SKM-1 (cell line): Measurements from ENCODE around the gene GLDN.

Experiments
- DNase-seq: peaks from one replicate; lab custom pipeline; 2025; ENCODE audit not compliant: unreplicated experiment; lab: John Stamatoyannopoulos, UW

The GLDN gene

GRCh38 chr15:51341366-51342226, at the start of gene GLDN:
TSS of gene GLDN (plus strand) at chr15:51341655. CDS start at chr15:51341685, 30 bp downstream.
- DNase-seq: no peak

DNA sequence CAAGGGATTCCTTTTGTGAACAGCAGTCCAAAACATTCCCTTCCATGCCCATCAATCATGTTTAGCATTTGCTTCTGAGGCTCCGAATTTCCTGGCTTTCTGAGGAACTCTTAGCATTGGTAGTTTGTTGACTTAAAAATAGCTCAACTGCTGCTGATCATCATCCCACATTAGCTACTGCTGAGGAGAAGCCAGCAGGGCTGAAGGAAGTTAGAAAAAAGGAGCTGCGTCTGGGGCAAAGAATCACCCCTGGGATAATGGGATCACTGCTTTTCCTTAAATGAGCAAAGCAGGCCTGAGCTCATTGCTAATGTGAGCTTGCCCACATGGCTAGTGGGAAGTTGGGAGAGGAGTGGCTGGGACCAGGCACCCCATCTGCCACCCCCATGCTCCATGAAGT, 42.8 kb upstream of the GLDN start:
- no peak for DNase-seq

DNA sequence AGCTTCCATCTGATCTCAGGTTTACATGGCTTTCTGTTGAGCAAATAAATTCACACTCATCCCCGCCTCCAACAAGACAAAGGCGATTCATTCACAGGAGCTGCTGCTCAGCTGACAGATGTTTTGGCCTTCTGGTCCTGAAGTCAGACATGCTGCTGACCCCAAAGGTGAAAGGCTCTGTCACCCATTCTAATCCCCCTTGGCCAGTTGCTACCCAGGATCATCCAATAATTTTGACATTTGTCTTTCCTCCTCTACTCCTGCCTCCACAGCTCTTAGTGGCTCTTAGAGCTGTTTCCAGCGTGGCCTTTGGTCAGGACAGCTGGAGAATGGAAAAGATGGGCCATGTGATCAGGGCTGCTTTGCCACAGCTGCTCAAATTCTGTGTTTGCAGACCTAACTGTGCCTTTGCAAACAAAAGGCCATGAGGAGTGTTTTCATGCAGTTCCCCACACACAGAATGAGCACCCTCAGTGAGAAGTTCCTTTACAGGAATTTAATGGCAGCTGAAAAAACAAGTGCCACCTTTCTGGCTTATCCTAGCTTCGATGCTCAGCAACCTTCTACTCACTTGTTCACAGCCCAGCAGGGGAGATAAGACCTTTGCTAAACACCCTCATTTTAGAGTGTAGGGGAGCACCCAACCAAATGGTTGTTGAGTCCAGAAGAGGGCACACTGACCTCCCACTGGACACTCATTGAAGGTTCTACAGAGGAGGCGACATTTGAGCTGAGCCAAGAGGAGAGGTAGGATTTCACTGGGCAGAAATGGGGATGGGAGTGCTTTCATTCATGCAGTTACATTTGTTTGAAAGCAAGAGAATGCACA, 42.1 kb upstream of the GLDN start:
- no peak for DNase-seq

DNA sequence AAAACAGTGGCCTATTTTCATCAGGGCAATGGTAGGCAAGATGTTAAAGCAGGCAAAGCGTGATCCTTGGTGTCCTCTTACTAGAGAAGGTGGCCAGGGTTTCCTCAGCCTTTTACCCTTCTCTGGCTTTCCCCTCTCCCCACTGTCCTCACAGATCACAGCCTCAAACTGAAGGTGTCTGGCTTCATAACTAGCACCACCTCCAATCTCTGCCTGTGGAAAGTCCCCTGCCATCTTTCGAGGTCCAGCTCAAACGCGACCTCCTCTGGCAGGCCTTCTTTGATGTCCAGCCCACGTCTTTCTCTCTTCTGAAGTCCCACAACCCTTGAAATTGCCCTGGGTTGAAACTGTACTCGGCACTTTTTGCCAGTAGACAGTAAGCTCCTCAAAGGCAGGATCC, 39.0 kb upstream of the GLDN start:
- DNase-seq: no peak

DNA sequence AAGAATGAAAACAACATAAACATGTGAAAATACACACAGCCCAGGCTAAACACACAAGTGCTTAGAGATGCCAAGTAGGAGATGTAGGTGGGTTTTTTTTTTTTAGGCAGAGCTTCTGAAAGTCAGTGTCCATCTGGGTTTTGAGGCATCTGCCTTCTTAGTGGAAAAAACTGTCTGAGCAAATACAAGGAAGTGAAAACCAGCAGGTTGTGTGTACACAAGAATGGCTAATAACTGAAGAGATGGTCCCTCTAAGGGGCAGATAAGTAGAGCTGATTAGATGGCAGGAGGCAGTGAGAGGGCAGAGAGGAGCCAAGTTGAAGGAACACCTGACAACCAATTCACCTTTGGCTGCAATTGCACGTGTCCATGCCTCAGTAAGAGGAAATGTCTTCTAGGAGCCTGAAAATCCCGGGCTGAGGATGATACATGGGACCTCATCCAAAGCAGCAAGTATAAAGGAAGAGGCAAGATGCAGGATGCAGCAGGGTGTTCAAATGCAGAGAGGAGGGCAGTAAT, 37.9 kb upstream of the GLDN start:
- no peak for DNase-seq

DNA sequence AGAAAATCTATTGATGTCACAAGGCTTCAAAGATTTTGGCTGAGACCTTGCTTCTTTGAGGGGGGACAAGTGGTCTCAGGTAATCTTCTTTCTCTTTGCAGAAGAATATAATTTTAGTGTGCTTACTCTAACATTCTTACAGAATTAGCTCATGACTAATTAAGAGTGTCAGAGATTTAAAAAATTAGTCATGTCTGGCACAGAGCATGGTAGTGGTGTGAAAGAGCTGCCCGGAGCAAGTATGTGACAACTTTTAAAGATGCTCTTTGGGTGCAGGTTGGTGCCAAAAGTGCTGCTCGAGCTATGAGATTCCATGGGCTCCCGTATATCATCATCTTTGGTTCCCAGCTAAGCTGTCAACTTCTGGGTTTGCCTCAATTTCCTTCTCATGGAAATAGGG, 34.1 kb upstream of the GLDN start:
- DNase-seq: no peak

DNA sequence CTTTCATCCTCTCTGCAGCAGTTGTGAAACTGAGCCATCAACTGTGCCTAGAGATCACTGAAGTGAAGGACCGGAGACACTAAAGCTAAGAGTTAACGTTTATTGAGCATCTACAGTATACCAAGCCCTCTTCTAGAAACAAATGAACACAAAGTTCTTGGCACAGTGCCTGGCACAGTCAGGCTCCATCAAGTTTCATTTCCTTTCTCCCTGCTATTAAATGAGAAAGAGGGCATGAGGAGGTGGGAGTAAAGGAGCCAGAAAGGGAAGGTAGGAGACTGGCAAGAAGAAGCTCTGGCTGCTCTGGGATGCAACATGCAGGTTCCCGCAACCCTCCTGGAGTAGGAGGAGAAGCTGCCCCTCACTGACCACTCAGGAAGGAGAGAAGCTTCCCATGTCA, 33.6 kb upstream of the GLDN start:
- no peak for DNase-seq

DNA sequence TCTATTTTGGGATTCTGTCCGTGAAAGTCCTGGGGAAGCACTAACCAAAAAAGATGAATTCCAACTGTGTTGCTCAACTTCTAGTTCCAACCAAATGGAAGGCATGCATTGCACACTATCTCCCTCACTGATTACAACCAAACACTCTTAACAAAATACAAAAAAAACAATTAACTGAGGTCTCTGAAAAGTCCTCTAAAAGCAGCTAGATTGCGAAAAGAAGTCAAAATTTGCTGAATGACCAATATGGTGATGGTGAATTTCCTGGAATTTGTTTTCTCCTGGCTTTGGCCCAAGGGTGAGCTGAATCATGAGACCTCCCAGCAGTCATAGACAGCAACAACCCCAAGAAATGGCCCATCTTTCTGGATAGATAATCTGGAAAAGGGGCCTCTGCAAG, 31.4 kb upstream of the GLDN start:
- DNase-seq: no peak

DNA sequence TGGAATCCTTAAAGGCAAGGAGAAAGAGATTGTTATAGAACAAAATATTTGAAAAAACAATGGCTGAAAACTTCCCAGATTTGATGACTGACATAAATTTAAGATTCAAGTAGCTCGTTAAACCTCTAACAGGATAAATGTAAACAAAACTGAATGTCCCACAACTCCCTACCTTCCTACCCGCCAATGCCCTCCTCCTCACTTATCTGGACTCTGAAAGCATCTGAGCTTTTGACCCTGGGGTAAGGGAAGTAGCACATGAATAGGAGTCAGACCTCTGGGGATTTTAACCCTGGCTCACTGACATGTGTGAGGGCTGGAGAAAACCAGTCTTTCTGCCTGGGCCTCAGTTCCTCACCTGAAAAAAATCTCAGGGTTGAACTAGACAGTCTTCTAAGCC, 29.9 kb upstream of the GLDN start:
- DNase-seq: no peak

- DNase-seq: no peak
These were observed 29.0 kb upstream of the GLDN start for GRCh38 chr15:51312166-51313073.

GRCh38 chr15:51313074-51313393, 28.4 kb upstream of the GLDN start:
- no peak for DNase-seq

GRCh38 chr15:51313644-51314280, 27.7 kb upstream of the GLDN start:
- DNase-seq: no peak

- DNase-seq: no peak
These were observed 26.8 kb upstream of the GLDN start for GRCh38 chr15:51314391-51315337.

DNA sequence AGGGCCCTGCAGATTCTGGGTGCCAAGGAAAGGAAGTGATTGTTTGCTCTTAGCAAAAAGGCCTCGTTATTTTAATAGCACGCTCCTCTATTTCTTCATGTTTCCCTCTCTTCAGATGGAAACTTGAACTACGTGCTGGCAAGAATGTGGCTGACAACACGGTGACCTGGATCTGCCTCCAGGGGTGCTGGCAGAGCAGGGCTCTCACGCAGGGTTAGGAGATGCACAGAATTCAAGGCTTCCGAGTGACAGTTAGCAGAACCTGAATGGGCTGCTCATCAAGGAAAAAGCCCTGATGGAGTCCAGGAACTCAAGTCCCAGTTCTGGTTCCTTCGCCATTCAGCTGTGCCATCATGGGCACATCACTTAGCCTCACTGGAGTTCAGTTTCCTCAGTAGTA, 25.7 kb upstream of the GLDN start:
- no peak for DNase-seq

GRCh38 chr15:51316636-51317035, 24.8 kb upstream of the GLDN start:
- no peak for DNase-seq

DNA sequence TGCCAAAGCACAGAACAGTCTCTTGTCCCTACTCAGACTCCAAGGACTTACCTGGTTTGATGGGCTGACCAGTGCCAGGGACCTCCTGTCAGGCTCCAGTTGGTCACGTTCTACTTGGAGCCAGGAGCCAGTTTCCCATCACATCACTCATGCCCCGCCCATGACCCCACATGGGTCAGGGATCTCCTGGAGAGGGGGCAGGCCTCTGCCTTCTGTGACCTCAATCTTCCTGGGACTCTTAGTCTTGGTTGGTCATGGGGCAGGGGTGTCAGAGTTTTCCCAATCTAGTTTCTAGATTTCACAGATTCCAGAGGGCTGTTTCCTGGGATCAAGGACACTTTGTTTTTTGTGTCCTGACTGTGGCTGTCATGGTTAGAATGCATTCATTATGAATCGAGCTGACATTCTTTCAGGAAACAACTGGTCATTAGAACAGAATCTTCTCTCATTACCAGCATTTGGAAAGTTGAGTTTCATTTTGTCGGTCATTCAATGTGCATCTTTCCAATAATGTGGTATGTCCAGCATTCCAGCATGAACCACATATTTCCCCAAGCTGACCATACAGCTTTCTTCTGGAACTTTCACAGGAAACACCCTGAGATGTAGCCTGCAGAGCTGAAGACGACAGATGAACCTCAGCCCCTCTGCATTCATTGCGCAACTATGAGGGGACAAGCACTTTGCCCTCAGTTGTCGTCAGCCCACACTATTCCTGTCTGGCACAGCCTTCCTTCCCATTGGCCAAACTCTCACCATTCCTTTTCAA, 22.9 kb upstream of the GLDN start:
- DNase-seq: no peak

- DNase-seq: no peak
These were observed 21.9 kb upstream of the GLDN start for GRCh38 chr15:51319539-51319938.

DNA sequence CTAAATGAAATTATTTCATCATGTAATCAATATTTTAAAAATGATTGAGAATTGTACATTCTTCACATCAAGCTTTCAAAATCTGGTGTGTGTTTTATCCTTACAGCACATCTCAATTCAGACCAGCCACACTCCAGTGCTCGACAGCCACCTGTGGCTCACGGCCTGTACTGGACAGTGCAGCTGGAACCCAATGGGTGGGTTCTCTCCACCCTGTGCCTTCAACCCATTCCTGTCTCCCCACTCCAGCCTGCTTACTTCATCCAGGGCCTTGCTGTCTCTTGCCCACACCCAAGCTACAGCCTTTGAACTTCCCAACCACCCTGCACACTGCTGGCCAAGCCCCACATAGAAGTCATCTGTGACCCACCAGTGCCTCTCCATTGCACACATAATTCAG, 20.6 kb upstream of the GLDN start:
- no peak for DNase-seq

GRCh38 chr15:51321316-51321715, 20.1 kb upstream of the GLDN start:
- no peak for DNase-seq
